Fibroblast of pulmonary artery (primary cell): ENCODE data around the gene MITF.

Experiments used
- DNase-seq: peaks from one replicate; pipeline ENCODE4 v3.0.0-alpha.2; 2010; ENCODE audit warnings: low read depth
- H3K4me3 ChIP-seq: replicated peaks from 2 replicates; pipeline ENCODE4 v1.5.1; 2011; ENCODE audit warnings: low read depth, mild to moderate bottlenecking, control low read depth, low read length, moderate library complexity
- TF ChIP-seq, protein P1 (sequence below): IDR thresholded peaks from 2 replicates; pipeline ENCODE4 v1.5.1; 2011; ENCODE audit warnings: mild to moderate bottlenecking, control low read depth, low read length, inconsistent platforms; ENCODE audit errors: missing control alignments

Gene MITF

DNA sequence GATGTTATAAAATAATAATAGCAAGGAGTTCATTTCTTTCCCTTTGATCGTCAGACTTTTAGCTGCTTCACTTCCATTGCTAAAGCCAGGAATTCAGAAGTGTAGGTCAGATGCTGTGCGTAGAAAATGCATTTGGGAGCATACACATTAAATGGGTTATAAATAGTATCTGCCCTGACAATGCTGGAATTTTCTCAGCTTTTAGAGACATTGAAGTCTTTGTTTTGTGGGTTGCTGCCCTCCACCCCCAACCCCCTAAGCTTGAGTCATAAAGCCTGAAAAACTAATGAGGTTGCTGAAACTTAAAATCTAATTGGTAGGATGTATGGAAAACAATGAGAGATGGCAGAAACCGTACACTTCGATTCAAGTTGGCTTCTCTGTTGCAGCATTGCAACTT is 81.9 kb downstream of the MITF start:
- no peak for DNase-seq
- TF ChIP-seq, protein P1, sequence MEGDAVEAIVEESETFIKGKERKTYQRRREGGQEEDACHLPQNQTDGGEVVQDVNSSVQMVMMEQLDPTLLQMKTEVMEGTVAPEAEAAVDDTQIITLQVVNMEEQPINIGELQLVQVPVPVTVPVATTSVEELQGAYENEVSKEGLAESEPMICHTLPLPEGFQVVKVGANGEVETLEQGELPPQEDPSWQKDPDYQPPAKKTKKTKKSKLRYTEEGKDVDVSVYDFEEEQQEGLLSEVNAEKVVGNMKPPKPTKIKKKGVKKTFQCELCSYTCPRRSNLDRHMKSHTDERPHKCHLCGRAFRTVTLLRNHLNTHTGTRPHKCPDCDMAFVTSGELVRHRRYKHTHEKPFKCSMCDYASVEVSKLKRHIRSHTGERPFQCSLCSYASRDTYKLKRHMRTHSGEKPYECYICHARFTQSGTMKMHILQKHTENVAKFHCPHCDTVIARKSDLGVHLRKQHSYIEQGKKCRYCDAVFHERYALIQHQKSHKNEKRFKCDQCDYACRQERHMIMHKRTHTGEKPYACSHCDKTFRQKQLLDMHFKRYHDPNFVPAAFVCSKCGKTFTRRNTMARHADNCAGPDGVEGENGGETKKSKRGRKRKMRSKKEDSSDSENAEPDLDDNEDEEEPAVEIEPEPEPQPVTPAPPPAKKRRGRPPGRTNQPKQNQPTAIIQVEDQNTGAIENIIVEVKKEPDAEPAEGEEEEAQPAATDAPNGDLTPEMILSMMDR, result no peak
- H3K4me3 ChIP-seq, result no peak overlapping the region

DNA sequence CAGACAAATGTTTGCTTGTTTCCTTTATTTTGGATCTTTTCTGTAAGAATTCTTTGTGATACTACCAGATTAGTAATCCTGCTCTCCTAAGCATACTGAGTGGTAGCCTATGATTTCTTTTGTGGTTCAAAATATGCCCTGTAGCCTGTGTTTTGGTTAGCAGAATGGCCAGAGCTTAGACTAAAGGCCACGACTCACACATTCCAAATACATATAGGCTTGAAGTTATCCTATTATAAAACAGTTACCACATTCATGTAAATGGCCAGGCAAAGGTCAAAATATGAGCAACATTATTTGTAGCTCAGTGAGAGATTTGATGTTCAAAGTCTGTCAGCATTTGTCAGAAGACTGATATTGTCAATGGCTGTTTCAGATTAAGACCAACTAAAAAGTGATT is 84.5 kb downstream of the MITF start:
- DNase-seq, result no peak
- TF ChIP-seq, protein P1, result no peak

DNA sequence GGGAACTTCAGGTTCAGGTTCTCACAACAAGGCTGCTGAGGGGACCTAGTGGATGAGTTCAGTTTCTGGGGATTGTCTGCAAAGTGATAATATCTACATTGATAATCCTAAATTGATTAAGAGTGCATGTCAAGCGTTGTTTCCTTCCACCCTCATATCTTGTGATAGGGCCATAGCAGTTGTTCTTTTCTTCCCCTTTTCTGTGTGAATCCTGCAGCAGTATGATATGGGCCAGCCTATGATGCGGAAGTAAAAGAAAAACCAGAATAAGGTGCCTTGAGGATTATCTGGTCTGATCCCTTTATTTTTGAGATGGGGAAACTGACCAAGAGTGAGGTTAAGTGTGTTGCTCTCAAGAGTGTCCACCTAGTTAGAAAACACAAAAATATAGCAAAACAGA is 86.2 kb downstream of the MITF start:
- no peak overlapping the region for H3K4me3 ChIP-seq
- DNase-seq, result no peak
- TF ChIP-seq, protein P1, result no peak

More for the DNA sequence above, 84.5 kb downstream of the MITF start:
- H3K4me3 ChIP-seq, result no peak overlapping the region

DNA sequence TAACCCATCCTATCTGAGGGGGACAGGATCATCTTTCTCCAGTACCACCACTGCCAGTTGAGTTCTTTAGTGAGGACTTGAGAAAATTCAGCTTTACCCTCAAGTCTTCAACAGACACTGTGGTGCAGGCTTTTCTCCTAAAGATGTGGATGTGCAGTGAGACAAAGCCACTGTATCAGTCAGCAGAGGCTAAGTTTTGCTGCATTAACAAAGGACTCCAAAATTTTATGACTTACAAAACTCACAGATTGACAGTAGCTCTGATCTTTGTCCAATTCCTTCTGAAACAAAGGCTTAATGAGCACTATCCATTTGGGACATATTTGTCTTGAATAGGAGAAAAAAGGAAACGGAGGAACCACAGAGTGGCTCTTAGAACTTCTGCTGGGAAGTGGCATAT is 87.9 kb downstream of the MITF start:
- TF ChIP-seq, protein P1, result no peak
- no peak for DNase-seq

DNA sequence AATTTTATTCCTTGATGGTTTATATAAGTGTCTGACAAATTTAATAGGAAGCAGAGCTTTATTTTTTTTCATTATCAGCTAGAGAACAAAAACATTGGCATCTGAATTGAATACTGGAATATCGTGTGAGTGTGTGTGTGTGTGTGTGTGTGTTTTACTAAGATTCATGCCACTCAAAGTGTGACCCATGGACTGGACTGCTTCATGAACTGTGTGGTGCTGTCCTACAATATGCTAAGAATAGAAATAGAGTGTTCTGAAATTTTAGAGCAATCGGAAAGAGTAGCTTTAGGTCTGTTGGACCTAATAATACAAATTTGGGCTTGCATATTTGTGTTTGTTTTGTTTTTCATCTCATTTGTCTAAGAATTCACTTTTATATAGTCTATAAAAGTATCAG is 89.6 kb downstream of the MITF start:
- no peak for DNase-seq
- TF ChIP-seq, protein P1, result no peak
- no peak overlapping the region for H3K4me3 ChIP-seq

More for the DNA sequence above, 87.9 kb downstream of the MITF start:
- H3K4me3 ChIP-seq, result no peak overlapping the region

DNA sequence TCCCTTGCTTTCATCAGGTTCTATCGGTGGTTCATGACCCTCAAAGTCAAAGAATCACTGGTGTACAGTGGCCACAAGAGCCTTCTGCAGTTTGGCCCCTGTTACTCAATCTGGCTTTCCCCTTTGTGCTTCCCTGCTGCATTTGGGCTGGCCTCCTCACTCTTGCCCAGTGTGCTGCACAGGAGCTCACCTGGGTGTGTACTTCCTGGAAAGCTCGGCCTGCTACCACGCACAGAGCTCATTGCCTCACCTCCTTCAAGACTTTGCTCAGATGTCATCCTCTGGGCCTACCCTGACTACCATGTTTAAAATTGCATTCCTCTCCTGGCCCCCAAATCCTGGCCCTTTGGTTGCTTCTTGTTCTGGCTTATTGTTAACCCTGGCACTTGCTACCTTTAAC is 90.9 kb downstream of the MITF start:
- DNase-seq, result no peak
- TF ChIP-seq, protein P1, result no peak
- H3K4me3 ChIP-seq, result no peak overlapping the region

DNA sequence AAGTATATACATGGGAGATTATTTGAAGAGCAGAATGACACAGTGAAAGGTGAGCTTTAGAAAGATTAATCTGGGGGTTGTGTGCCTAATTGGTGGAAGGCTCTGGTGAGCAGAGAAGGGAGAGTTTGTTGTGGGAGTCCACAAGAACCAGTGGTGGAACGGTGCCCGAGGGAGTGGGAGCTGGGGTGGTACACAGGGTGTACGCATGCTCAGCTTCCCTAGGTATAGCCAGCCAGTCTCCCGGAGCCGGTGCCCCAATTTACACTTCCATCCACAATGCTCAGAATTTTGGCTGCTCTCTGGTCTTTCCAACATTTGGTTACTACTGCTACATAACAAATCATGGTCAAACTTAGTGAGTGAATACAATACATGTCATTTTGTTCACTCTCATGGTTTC is 92.5 kb downstream of the MITF start:
- H3K4me3 ChIP-seq, result no peak overlapping the region
- TF ChIP-seq, protein P1, result no peak
- DNase-seq, result no peak
